ENCODE results near the gene EXOC4.

EXOC4 gene

GRCh38 chr7:133590795-133591194, 337.9 kb downstream of the EXOC4 start:
- no peak for TF ChIP-seq CTCF (IDR thresholded peaks at IDR 0.05; ENCODE audit: low read depth, low read length)
- DNase-seq (ENCODE audit: extremely low read depth, low read depth) = no peak

GRCh38 chr7:133591704-133592340, 338.9 kb downstream of the EXOC4 start:
- DNase-seq (ENCODE audit: extremely low read depth, low read depth) = no peak
- no peak for TF ChIP-seq CTCF (IDR thresholded peaks at IDR 0.05; ENCODE audit: low read depth, low read length)

GRCh38 chr7:133593561-133593960, 340.7 kb downstream of the EXOC4 start:
- DNase-seq (ENCODE audit: extremely low read depth, low read depth) = no peak
- no peak for TF ChIP-seq CTCF (IDR thresholded peaks at IDR 0.05; ENCODE audit: low read depth, low read length)

GRCh38 chr7:133601617-133602016, 348.7 kb downstream of the EXOC4 start:
- no peak for DNase-seq (ENCODE audit: extremely low read depth, low read depth)
- no peak for TF ChIP-seq CTCF (IDR thresholded peaks at IDR 0.05; ENCODE audit: low read depth, low read length)

- no peak for TF ChIP-seq CTCF (IDR thresholded peaks at IDR 0.05; ENCODE audit: low read depth, low read length)
- DNase-seq (ENCODE audit: extremely low read depth, low read depth) = peak; percentile 30
These were observed 349.4 kb downstream of the EXOC4 start for GRCh38 chr7:133602291-133602690.

- no peak for DNase-seq (ENCODE audit: extremely low read depth, low read depth)
- no peak for TF ChIP-seq CTCF (IDR thresholded peaks at IDR 0.05; ENCODE audit: low read depth, low read length)
These were observed 354.1 kb downstream of the EXOC4 start for GRCh38 chr7:133606991-133607390.

GRCh38 chr7:133609806-133610205, 356.9 kb downstream of the EXOC4 start:
- TF ChIP-seq CTCF (IDR thresholded peaks at IDR 0.05; ENCODE audit: low read depth, low read length) = no peak
- no peak for DNase-seq (ENCODE audit: extremely low read depth, low read depth)

Data from AG09319 (cell line).